ENCODE data around the gene PLAC8.

- TF ChIP-seq CTCF (IDR thresholded peaks at IDR 0.05; ENCODE audit: control extremely low read depth in 1 of 3, insufficient read depth in 1 of 3, low read depth in 1 of 3, low read length in 3 of 3) = no peak
- TF ChIP-seq CHD2 (IDR thresholded peaks at IDR 0.05; ENCODE audit: low read length) = no peak
- no peak for TF ChIP-seq SP1 (IDR thresholded peaks at IDR 0.05; ENCODE audit: low read depth, low read length)
- no peak for TF ChIP-seq CEBPB (IDR thresholded peaks at IDR 0.05; ENCODE audit: low read depth, low read length)
- no peak for TF ChIP-seq POLR2A (IDR thresholded peaks at IDR 0.05; ENCODE audit: control extremely low read depth in 1 of 2, low read depth in 2 of 2, low read length in 2 of 2)
- TF ChIP-seq SIN3A (conservative IDR thresholded peaks at IDR 0.05 in 1 of 2, IDR thresholded peaks at IDR 0.05 in 1 of 2; ENCODE audit: low read depth in 1 of 2, low read length in 2 of 2) = no peak
- TF ChIP-seq EP300 (IDR thresholded peaks at IDR 0.05; ENCODE audit: borderline replicate concordance in 1 of 2, low read depth in 2 of 2, low read length in 2 of 2) = no peak
- no peak for TF ChIP-seq MAX (IDR thresholded peaks at IDR 0.05)
- no peak for TF ChIP-seq EZH2 (IDR thresholded peaks at IDR 0.05; ENCODE audit: low read depth, low read length, severe bottlenecking)
- no peak for TF ChIP-seq TBP (IDR thresholded peaks at IDR 0.05; ENCODE audit: low read depth, low read length)
- no peak for TF ChIP-seq NANOG (IDR thresholded peaks at IDR 0.05; ENCODE audit: insufficient read depth, low read depth, low read length, poor library complexity, severe bottlenecking)
These were observed 30.5 kb downstream of the PLAC8 start for GRCh38 chr4:83083925-83084475.
